K562 (cell line): ENCODE data around the gene SLC30A3. TPM values are rescaled to one million over a fixed set of nuclear protein-coding genes. Genes with fewer than 3 reads are reported as not detected.

Experiments
- CBX2 ChIP-seq: fragments of 200-600 bp; sonication (generic); IDR thresholded peaks from one replicate; pipeline ENCODE4 v1.6.1; 2012; ENCODE audit warnings: mild to moderate bottlenecking, low read length, inconsistent platforms; ENCODE audit not compliant: insufficient read depth, poor library complexity, severe bottlenecking
- DDX20 ChIP-seq: fragments of 450-650 bp; IDR thresholded peaks from 2 replicates; pipeline ENCODE4 v1.6.1; 2016; ENCODE audit warnings: missing genetic modification characterization, low read depth, mild to moderate bottlenecking, missing compliant biosample characterization, moderate library complexity
- DNMT1 ChIP-seq: fragments of 450-650 bp; IDR thresholded peaks from 2 replicates; pipeline ENCODE4 v1.6.1; 2016; ENCODE audit warnings: antibody characterized with exemption, mild to moderate bottlenecking
- PCBP2 ChIP-seq: fragments of 200-400 bp; formaldehyde crosslinking; IDR thresholded peaks from 2 replicates; pipeline ENCODE4 v1.6.1; 2018; ENCODE audit warnings: low read length, low read depth, mild to moderate bottlenecking, moderate library complexity; ENCODE audit not compliant: poor library complexity, severe bottlenecking
- SPI1 ChIP-seq: IDR thresholded peaks from 2 replicates; pipeline ENCODE4 v1.6.1; 2011; ENCODE audit warnings: low read depth, low read length, control low read depth, borderline replicate concordance
- ZBTB1 ChIP-seq: sonication (generic); formaldehyde crosslinking; IDR thresholded peaks from 2 replicates; pipeline ENCODE4 v1.8.1; 2023; ENCODE audit warnings: missing genetic modification reagents, low read depth, mild to moderate bottlenecking, borderline replicate concordance
- ZC3H4 ChIP-seq: sonication (generic); formaldehyde crosslinking; IDR thresholded peaks from 2 replicates; pipeline ENCODE4 v1.9.0; 2021; ENCODE audit warnings: missing genetic modification reagents, borderline replicate concordance
- ZNF589 ChIP-seq: fragments of 200-800 bp; sonication (Bioruptor generic); IDR thresholded peaks from 2 replicates; pipeline ENCODE4 v1.6.1; 2016; ENCODE audit warnings: low read depth, missing genetic modification characterization, missing compliant biosample characterization
- polyA plus RNA-seq, 8 experiments: library from polyadenylated mRNA; depleted of rRNA in 4 of 8; stranded (reverse) in 5 of 8; unstranded in 3 of 8; fragments of >200 nt; fragmentation: Nextera tagmentation in 2 of 8; fragmentation: Illumina TruSeq in 1 of 8; extraction: Ambion mirVana in 2 of 8; extraction: Trizol in 1 of 8; gene quantifications; 2 replicates each; pipeline versions ENCODE4 v1.2.1 to v1.2.3, GENCODE V29; 2011 to 2014; ENCODE audit warnings: inconsistent platforms in 1 of 8, missing spikeins in 1 of 8
- total RNA-seq, 7 experiments: library from RNA; depleted of rRNA in 6 of 7; stranded (reverse); fragments of >200 nt in 6 of 7; fragmentation: Illumina TruSeq in 2 of 7; extraction: Trizol in 2 of 7; gene quantifications; 2 replicates each; pipeline versions ENCODE4 v1.2.1 to v1.2.3, GENCODE V29; 2011 to 2021; ENCODE audit warnings: low replicate concordance in 1 of 7
- TF ChIP-seq, protein P1 (sequence below), 3 experiments: fragments of 200-800 bp in 1 of 3; fragments of 250-450 bp in 1 of 3; fragments of 450-650 bp in 1 of 3; sonication (Bioruptor Pico) in 1 of 3; sonication (Bioruptor generic) in 1 of 3; formaldehyde crosslinking in 1 of 3; IDR thresholded peaks; 2 replicates each; pipeline versions ENCODE4 v1.6.1 to v1.8.0; 2016 to 2022; ENCODE audit warnings: mild to moderate bottlenecking in 2 of 3, missing genetic modification characterization in 2 of 3, missing compliant biosample characterization in 1 of 3, moderate library complexity in 1 of 3
- TF ChIP-seq, protein P2 (sequence below): sonication (generic); formaldehyde crosslinking; IDR thresholded peaks from 2 replicates; pipeline ENCODE4 v1.8.0; 2023; ENCODE audit warnings: mild to moderate bottlenecking, missing genetic modification reagents
- TF ChIP-seq, protein P3 (sequence below): fragments of 450-650 bp; formaldehyde crosslinking; IDR thresholded peaks from 2 replicates; pipeline ENCODE4 v1.4.0; 2022; ENCODE audit warnings: missing genetic modification characterization
- TF ChIP-seq, protein P4 (sequence below), 2 experiments: fragments of 450-650 bp in 1 of 2; sonication (generic) in 1 of 2; formaldehyde crosslinking in 1 of 2; IDR thresholded peaks in 1 of 2; conservative IDR thresholded peaks in 1 of 2; 2 replicates each; pipeline versions ENCODE4 v1.6.1 to v1.8.1; 2016 to 2023; ENCODE audit warnings: mild to moderate bottlenecking in 2 of 2, moderate library complexity in 2 of 2, inconsistent platforms in 1 of 2, missing genetic modification reagents in 1 of 2
- TF ChIP-seq, protein P5 (sequence below): fragments of 250-450 bp; sonication (Bioruptor Pico); IDR thresholded peaks from 2 replicates; pipeline ENCODE4 v1.5.0; 2021
- TF ChIP-seq, protein P6 (sequence below): IDR thresholded peaks from 3 replicates; pipeline ENCODE4 v1.6.1; 2011; ENCODE audit warnings: borderline replicate concordance, mild to moderate bottlenecking; ENCODE audit not compliant: insufficient read length, insufficient read depth

The SLC30A3 gene
- total and polyA plus RNA-seq, 9 of the 15 experiments (the other 6 are each of a cell fraction or from before 2014, with no cell fraction given), result 0.03 to 2.7 (median 0.89) TPM; not detected in 1

DNA sequence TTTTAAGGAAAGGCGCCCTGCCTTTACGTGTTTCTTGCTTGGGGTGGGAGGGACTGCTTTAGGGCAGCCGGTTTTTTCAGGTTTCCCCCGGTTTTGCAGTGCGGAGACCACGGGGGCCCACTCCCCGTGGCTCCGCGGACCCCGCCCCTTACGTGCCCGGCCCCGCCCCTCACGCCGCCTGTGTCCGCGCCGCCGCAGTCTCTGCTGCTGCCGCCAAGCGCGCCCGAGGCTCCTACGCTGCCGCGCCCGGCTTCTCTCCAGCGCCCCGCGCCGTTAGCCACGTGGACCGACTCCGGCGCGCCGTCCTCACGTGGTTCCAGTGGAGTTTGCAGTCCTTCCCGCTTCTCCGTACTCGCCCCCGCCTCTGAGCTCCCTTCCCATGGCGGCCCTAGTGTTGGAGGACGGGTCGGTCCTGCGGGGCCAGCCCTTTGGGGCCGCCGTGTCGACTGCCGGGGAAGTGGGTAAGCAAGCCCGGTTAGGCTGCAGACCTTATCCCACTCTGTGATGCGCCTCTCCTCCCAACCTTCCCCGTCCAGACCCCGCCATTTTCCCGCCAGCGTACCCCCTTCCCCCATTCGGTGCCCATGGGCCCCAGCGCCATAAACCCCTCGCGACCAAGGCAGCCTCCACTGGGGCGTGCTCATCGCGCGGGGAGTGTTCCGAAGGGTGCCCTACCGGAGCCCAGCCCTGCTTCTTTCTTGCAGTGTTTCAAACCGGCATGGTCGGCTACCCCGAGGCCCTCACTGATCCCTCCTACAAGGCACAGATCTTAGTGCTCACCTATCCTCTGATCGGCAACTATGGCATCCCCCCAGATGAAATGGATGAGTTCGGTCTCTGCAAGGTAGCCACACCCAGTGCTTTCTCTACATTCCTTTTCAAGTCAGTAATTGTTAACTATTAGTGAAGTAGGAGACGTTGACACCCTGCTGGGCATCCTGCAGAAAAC, 45.4 kb downstream of the SLC30A3 start, which contains the start of gene CAD (continued):
- TF ChIP-seq, protein P1, sequence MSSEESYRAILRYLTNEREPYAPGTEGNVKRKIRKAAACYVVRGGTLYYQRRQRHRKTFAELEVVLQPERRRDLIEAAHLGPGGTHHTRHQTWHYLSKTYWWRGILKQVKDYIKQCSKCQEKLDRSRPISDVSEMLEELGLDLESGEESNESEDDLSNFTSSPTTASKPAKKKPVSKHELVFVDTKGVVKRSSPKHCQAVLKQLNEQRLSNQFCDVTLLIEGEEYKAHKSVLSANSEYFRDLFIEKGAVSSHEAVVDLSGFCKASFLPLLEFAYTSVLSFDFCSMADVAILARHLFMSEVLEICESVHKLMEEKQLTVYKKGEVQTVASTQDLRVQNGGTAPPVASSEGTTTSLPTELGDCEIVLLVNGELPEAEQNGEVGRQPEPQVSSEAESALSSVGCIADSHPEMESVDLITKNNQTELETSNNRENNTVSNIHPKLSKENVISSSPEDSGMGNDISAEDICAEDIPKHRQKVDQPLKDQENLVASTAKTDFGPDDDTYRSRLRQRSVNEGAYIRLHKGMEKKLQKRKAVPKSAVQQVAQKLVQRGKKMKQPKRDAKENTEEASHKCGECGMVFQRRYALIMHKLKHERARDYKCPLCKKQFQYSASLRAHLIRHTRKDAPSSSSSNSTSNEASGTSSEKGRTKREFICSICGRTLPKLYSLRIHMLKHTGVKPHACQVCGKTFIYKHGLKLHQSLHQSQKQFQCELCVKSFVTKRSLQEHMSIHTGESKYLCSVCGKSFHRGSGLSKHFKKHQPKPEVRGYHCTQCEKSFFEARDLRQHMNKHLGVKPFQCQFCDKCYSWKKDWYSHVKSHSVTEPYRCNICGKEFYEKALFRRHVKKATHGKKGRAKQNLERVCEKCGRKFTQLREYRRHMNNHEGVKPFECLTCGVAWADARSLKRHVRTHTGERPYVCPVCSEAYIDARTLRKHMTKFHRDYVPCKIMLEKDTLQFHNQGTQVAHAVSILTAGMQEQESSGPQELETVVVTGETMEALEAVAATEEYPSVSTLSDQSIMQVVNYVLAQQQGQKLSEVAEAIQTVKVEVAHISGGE (CRISPR knock-in tag; IDR thresholded peaks at IDR 0.05), result no peak; a peak in 1 of 6 replicates
- TF ChIP-seq SPI1 (no peak), ZBTB1 (CRISPR knock-in tag) (no peak; the same call in 1 of the 2 replicates), DDX20 (tag) (no peak), PCBP2 (no peak), CBX2 (no peak), DNMT1 (no peak), ZNF589 (no peak), ZC3H4 (CRISPR knock-in tag) (no peak)
- TF ChIP-seq, protein P2, sequence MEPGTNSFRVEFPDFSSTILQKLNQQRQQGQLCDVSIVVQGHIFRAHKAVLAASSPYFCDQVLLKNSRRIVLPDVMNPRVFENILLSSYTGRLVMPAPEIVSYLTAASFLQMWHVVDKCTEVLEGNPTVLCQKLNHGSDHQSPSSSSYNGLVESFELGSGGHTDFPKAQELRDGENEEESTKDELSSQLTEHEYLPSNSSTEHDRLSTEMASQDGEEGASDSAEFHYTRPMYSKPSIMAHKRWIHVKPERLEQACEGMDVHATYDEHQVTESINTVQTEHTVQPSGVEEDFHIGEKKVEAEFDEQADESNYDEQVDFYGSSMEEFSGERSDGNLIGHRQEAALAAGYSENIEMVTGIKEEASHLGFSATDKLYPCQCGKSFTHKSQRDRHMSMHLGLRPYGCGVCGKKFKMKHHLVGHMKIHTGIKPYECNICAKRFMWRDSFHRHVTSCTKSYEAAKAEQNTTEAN (CRISPR knock-in tag), result no peak
- TF ChIP-seq, protein P3, sequence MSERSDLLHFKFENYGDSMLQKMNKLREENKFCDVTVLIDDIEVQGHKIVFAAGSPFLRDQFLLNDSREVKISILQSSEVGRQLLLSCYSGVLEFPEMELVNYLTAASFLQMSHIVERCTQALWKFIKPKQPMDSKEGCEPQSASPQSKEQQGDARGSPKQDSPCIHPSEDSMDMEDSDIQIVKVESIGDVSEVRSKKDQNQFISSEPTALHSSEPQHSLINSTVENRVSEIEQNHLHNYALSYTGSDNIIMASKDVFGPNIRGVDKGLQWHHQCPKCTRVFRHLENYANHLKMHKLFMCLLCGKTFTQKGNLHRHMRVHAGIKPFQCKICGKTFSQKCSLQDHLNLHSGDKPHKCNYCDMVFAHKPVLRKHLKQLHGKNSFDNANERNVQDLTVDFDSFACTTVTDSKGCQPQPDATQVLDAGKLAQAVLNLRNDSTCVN (CRISPR knock-in tag), result no peak
- TF ChIP-seq, protein P4, sequence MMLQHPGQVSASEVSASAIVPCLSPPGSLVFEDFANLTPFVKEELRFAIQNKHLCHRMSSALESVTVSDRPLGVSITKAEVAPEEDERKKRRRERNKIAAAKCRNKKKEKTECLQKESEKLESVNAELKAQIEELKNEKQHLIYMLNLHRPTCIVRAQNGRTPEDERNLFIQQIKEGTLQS (IDR thresholded peaks at IDR 0.05), result no peak
- TF ChIP-seq, protein P4 (CRISPR knock-in tag; conservative IDR thresholded peaks at IDR 0.05), result no peak
- TF ChIP-seq, protein P5, sequence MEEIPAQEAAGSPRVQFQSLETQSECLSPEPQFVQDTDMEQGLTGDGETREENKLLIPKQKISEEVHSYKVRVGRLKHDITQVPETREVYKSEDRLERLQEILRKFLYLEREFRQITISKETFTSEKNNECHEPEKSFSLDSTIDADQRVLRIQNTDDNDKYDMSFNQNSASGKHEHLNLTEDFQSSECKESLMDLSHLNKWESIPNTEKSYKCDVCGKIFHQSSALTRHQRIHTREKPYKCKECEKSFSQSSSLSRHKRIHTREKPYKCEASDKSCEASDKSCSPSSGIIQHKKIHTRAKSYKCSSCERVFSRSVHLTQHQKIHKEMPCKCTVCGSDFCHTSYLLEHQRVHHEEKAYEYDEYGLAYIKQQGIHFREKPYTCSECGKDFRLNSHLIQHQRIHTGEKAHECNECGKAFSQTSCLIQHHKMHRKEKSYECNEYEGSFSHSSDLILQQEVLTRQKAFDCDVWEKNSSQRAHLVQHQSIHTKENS (CRISPR knock-in tag), result no peak
- TF ChIP-seq, protein P6, sequence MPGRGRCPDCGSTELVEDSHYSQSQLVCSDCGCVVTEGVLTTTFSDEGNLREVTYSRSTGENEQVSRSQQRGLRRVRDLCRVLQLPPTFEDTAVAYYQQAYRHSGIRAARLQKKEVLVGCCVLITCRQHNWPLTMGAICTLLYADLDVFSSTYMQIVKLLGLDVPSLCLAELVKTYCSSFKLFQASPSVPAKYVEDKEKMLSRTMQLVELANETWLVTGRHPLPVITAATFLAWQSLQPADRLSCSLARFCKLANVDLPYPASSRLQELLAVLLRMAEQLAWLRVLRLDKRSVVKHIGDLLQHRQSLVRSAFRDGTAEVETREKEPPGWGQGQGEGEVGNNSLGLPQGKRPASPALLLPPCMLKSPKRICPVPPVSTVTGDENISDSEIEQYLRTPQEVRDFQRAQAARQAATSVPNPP, result no peak
